NCI-H524 (cell line): Measurements from ENCODE around the gene MRI1.
"Not testable (repeated sequence)": the region's sequence is repeated elsewhere in the genome, so short reads cannot be mapped to it uniquely, and the experiment has no call there.

Experiments
- DNase-seq, 2 experiments: peaks; one replicate each; lab custom pipeline; 2025; lab: John Stamatoyannopoulos, UW

Gene MRI1

GRCh38 chr19:13764101-13764807 lies at the start of gene MRI1:
Gene MRI1, plus strand, starts transcription at chr19:13764522. Its CDS starts 67 bp downstream, at chr19:13764589.
- DNase-seq = peak; percentile 65 to 70

DNA sequence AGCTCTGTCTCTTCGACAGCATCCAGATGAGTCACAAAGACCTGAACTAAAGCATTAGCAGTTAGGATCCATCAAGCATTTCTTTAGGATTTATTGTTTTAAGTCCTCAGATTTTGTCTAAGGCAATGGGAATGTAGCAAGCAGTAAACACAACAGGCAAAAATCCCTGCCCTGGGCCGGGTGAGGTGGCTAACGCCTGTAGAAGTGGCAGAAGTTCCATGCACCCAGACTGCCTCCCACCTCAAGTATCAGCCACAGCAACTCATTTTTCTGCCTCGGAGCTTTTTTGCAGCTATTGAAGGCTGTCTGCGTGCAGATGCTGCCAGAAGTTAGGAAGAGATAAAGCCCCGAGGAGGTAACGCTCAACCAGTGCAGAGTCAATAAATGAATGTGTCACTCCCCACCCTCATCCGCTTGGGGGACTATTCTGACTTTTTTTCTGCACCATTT lies 47.1 kb upstream of the MRI1 start:
- peak in 1 of 2 experiments; percentile 54 for DNase-seq

GRCh38 chr19:13718733-13719132 lies 45.6 kb upstream of the MRI1 start:
- peak; percentile 90 to 98 for DNase-seq

DNA sequence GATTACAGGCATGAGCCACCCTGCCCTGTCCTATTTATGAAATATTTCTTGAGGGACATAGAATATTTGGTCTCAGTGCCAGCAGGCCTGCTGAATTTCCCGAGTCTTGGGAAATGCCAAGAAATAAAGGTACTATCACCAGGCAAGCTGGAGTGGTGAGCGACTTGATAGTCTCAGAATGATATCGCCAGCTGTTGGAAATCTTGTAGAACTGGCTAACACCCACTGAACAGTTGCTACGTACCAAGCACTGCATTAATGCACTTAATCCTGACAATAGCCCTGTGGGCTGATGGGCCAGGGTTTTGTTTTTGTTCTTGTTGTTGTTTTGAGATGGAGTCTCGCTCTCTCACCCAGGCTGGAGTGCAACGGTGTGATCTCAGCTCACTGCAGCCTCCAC lies 42.2 kb upstream of the MRI1 start:
- DNase-seq = peak in 1 of 2 experiments; percentile 50

DNA sequence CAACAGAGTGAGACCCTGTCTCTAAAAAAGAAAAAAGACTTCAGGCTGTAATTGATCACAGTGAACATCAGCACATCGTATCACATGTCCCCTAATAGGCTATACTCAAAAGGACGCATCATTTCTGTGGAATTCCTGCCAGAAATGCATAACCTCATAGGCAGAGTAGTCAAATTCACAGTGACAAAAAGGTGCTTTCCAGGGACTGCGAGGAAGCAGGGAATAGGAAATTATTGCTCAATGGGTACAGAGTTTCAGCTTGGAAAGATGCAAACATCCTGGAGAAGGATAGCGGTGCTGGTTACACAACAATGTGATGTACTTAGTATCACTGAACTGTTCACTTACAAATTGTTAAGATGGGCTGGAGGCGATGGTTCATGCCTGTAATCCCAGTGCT lies 41.1 kb upstream of the MRI1 start:
- DNase-seq = no peak

- DNase-seq = no peak
Observed at GRCh38 chr19:13726323-13726722, 38.0 kb upstream of the MRI1 start.

- no peak for DNase-seq
Observed at GRCh38 chr19:13727798-13728197, 36.5 kb upstream of the MRI1 start.

- DNase-seq = no peak
Observed at GRCh38 chr19:13729859-13730258, 34.5 kb upstream of the MRI1 start.

DNA sequence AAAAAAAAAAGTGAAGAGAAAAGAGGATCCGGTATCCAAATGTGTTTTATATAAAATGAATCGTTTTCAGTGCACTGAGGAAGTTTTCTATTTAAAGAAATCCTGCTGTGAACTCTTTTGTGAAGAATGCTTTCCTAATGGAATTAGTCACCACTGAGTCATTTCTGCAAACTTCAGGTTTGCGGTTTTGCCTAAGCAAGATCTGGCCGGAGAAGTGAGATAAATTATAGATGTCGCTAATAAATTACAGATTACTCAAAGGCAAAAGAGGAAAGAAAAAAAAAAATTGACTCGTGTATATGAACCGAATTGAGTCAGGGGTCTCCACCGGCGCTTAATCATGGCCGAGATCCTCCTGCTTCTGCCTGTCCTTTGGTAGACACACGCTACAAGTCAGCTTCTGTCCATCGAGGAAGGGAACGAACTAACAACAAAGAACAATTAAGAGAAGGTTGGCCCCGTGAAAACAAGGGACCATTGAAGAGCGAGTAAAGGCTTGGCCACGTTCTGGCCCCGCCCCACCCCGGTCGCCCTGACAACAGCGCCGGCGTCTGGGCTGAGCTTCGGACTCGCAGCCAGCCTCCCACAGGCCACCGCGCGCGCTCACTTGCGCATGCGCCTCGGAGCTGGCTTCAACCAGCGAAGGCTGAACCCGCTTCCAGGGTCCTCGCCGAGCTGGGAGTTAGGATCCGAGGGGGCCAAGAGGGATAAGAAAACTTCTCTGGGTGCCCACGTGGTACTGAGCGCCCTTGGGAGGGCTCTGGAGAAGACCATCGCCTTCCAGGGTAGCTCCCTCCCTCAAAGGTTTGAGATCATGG lies 33.0 kb upstream of the MRI1 start:
- peak; percentile 93 to 96 for DNase-seq

DNA sequence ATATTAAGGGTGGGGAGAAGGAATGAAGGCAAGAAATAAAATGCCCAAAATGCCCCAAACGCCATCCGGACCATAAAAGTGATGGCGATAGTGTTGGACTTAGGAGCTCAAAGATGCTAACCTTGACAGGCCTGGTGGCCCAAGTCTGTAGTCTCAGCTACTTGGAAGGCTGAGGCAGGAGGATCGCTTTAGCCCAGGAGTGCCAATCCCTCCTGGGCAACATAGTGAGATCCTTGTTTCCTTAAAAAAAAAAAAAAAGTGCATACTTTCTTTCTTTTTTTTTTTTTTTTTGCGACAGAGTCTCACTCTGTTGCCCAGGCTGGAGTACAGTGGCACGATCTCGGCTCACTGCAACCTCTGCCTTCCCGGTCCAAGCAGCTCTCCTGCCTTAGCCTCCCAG lies 32.0 kb upstream of the MRI1 start:
- DNase-seq = no peak

GRCh38 chr19:13734751-13735150 lies 29.6 kb upstream of the MRI1 start:
- no peak for DNase-seq

DNA sequence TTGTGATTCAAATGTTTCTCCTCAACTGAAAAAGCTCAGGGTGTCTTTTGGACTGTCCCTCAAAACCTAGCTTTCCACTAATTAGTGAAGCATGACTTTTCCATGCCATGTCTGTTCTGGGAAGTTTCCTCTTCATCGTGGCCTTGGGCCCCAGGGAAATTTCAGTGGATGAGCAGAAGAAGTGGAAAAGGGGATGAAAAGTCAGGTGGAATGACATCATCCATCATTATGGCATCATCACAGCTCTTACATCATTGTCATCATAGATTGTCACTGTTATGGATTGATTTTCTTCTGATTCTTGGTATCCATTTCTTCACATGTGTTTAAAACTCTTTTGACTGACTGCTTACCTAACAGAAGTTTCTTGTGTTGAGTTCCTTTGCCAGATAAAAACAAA lies 26.2 kb upstream of the MRI1 start:
- DNase-seq = no peak

- no peak for DNase-seq
Observed at GRCh38 chr19:13741893-13742292, 22.4 kb upstream of the MRI1 start.

DNA sequence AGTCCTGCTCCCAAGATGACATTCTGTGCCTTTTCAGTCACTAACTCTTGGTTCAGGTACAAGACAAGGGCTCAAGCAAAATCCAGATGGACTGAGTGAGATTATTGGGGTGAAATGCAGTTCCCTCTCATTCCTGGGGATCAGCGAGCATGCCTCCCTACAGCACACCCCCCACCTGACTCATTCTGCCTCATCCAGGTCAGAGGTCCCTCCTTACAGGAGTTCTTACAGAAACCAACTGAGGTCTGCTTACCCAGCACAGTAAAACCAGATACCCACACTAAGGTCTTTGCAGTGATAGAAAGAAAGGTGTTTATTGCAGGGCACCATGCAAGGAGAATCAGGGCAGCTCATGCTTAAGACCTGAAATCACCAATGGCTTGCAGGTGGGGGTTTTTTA lies 21.6 kb upstream of the MRI1 start:
- DNase-seq = no peak

- no peak for DNase-seq
Observed at GRCh38 chr19:13744174-13744573, 20.1 kb upstream of the MRI1 start.

GRCh38 chr19:13747098-13747453 lies 17.2 kb upstream of the MRI1 start:
- DNase-seq = no peak

- DNase-seq = no peak
Observed at GRCh38 chr19:13748169-13748828, 16.0 kb upstream of the MRI1 start.

GRCh38 chr19:13751436-13751835 lies 12.9 kb upstream of the MRI1 start:
- DNase-seq = no peak

DNA sequence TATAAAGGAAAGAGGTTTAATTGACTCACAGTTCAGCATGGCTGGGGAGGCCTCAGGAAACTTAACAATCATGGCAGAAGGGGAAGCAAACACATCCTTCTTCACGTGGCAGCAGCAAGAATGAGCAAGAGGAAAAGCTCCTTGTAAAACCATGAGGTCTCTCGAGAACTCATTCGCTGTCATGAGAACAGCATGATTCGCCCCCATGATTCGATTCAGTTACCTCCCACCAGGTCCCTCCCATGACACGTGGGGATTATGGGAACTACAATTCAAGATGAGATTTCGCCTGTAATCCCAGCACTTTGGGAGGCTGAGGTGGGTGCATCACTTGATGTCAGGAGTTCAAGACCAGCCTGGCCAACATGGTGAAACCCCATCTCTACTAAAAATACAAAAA lies 10.7 kb upstream of the MRI1 start:
- DNase-seq = not testable (repeated sequence)

DNA sequence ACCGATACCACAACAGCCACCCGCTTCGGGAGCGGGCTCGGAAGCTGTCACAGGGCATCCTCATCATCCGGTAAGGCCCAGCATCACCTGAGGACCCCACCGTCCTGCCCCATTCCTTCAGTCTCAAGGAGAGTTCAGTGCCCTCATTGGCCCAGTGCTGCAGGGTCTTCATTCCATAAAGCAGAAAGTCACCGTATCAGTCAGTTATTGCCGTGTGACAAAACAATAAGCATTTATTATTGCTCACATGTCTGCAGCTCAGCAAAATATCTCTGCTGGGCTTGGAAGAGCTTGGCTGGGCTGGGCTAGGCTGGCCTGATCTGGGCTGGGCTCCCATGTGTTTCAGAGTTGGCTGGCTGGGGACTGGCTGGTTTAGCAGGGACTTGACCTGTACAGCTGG lies 8.1 kb upstream of the MRI1 start:
- no peak for DNase-seq

DNA sequence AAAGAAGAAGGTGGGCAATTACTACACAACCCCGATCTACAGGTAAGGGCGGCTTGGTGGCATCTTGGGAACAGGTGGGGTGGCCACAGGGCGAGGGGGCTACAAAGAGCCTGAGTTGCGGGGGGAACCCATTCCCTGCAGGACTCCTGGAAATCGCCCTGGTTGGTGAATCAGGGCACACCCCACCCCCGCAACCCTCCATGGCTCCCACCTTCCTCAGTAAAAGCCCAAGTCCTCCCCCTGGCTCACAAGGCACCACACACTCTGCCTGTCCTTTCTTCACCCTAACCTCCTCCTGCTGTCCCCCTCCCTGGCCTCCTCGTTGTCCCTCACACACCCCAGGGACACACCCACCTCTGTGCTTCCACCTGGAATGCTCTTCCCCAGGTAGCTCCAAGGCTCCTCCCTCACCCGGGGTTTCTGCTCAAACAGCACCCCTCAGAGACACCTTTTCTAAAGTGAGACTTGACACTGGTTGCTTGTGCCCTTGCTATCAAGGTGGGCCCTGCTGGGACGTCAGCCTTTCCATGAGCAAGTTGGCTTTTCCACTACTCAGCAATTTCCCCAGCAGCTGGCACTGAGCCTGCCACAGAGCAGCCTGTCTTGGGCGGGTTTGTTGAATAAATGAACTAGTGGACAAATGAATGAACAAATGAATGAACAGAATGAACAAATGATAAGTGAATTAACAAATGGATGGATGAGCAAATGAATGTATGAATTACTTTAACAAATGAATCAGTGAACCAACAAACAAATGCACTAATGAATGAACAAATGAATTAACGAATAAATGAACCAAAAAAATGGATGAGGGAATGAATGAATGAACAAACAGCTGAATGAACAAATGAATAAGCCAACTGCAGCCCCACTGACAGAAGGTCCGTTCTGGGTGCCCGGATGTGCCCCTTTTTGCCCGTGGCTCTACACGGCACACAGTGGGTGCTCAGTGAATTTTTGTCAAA lies 6.2 kb upstream of the MRI1 start:
- no peak for DNase-seq

- no peak for DNase-seq
Observed at GRCh38 chr19:13758795-13759194, 5.5 kb upstream of the MRI1 start.
